ENCODE measurements around the gene TRAP1.

Gene TRAP1

DNA sequence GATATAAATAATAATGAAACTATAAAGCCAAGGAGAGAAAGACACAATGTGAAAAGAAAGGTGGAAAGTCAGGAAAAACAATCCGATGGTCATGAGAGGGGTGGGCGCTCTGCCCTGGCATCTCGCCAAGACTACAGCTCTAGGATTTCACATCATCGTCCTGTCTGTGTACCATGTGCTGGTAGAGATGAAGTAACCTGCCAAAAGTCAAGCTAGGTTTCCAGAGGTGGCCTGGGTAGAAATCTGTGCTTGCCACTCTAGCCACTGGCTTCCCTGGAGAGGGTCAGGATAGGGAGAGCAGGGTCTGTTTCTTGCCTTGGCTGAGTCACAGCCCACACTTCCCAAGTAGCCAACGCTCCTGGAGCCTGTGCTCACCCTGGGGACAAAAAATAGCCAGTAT, 31.0 kb upstream of the TRAP1 start:
- no peak for DNase-seq (ENCODE audit: low read depth)
- TF ChIP-seq, protein P1, sequence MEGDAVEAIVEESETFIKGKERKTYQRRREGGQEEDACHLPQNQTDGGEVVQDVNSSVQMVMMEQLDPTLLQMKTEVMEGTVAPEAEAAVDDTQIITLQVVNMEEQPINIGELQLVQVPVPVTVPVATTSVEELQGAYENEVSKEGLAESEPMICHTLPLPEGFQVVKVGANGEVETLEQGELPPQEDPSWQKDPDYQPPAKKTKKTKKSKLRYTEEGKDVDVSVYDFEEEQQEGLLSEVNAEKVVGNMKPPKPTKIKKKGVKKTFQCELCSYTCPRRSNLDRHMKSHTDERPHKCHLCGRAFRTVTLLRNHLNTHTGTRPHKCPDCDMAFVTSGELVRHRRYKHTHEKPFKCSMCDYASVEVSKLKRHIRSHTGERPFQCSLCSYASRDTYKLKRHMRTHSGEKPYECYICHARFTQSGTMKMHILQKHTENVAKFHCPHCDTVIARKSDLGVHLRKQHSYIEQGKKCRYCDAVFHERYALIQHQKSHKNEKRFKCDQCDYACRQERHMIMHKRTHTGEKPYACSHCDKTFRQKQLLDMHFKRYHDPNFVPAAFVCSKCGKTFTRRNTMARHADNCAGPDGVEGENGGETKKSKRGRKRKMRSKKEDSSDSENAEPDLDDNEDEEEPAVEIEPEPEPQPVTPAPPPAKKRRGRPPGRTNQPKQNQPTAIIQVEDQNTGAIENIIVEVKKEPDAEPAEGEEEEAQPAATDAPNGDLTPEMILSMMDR (IDR thresholded peaks at IDR 0.05; ENCODE audit: low read depth, low read length, missing control alignments): no peak
- H3K4me3 ChIP-seq (ENCODE audit: low read depth, low read length): no peak overlapping the region

DNA sequence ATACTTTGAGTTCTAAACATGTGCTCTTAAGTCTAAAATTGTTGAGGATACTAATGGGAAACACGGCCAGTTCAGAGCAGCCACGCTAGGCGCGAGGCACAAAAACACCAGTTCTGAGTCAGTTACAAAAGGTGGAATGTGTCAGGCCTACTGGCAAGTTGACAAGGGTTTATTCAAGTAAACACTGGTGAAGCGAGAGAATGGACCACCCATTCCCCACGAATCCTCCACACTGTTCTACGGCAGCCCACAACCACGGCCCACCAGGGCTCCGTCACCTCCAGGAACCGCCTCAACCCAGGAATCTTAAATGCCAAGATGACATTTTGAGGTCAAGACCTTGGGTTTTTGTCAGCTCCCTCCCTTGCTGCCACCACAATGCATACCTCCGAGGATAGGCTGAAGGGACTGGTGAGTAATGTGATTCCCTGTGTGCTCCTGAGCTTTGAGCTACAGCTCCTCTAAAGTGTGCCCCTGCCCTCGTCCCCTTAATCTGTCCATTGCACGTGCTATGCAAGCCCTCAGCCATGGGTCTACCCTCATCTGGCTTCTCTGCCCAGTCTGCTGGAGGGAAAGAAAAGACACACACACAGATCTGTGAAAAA, 28.5 kb upstream of the TRAP1 start:
- no peak overlapping the region for H3K4me3 ChIP-seq (ENCODE audit: low read depth, low read length)
- DNase-seq (ENCODE audit: low read depth): no peak
- TF ChIP-seq, protein P1 (IDR thresholded peaks at IDR 0.05; ENCODE audit: low read depth, low read length, missing control alignments): no peak

- no peak overlapping the region for H3K4me3 ChIP-seq (ENCODE audit: low read depth, low read length)
- TF ChIP-seq, protein P1 (IDR thresholded peaks at IDR 0.05; ENCODE audit: low read depth, low read length, missing control alignments): no peak
- DNase-seq (ENCODE audit: low read depth): no peak
Measured at GRCh38 chr16:3744018-3744417, 26.7 kb upstream of the TRAP1 start.

- TF ChIP-seq, protein P1 (IDR thresholded peaks at IDR 0.05; ENCODE audit: low read depth, low read length, missing control alignments): no peak
- no peak for DNase-seq (ENCODE audit: low read depth)
- no peak overlapping the region for H3K4me3 ChIP-seq (ENCODE audit: low read depth, low read length)
Measured at GRCh38 chr16:3740934-3741333, 23.6 kb upstream of the TRAP1 start.

GRCh38 chr16:3740186-3740585, 22.9 kb upstream of the TRAP1 start:
- TF ChIP-seq, protein P1 (IDR thresholded peaks at IDR 0.05; ENCODE audit: low read depth, low read length, missing control alignments): no peak
- no peak for DNase-seq (ENCODE audit: low read depth)
- H3K4me3 ChIP-seq (ENCODE audit: low read depth, low read length): no peak overlapping the region

DNA sequence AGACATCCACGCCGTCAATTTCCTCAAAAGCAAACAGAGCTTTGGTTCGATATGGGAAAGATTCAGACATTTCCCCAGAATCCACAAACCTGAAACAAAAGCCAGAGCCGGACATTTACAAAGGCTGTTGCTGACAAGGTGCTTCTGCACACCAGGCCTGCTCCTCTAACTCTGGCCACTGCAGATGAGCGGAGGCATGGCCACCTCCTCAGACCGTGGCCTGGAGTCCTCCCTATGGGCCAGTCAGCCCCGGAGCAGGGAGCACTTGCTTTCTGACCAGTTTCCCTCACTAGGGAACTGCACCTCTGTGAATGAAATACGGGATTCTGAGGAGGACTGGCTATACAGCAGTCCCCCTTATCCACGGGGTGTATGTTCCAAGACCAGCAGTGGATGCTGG, 22.3 kb upstream of the TRAP1 start:
- no peak overlapping the region for H3K4me3 ChIP-seq (ENCODE audit: low read depth, low read length)
- TF ChIP-seq, protein P1 (IDR thresholded peaks at IDR 0.05; ENCODE audit: low read depth, low read length, missing control alignments): no peak
- DNase-seq (ENCODE audit: low read depth): no peak

DNA sequence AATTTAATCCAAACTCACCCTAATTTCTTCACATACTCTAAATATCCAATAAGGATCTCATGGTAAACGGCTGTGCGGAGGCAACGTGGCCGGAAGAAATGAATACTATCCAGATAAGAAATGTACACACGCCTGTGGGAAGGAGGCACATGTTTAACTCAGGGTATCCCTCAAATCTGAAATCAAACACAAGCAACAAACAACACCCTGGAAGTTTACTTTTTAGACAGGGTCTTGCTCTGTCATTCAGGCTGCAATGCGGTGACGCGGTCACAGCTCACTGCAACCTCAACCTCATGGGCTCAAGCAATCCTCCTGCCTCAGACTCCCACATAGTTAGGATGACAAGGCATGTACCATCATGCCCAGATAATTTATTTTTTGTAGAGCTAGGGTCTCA, 21.2 kb upstream of the TRAP1 start:
- no peak overlapping the region for H3K4me3 ChIP-seq (ENCODE audit: low read depth, low read length)
- no peak for DNase-seq (ENCODE audit: low read depth)
- TF ChIP-seq, protein P1 (IDR thresholded peaks at IDR 0.05; ENCODE audit: low read depth, low read length, missing control alignments): no peak

Data from GM12864 (cell line).